Right lobe of liver (tissue), 6 donors: ENCODE measurements around the gene GRAP. TPM values are rescaled to one million over a fixed set of nuclear protein-coding genes. Genes with fewer than 3 reads are reported as not detected.
"Not testable (repeated sequence)": the region's sequence is repeated elsewhere in the genome, so short reads cannot be mapped to it uniquely, and the experiment has no call there.

Experiments used
- ATAC-seq, 4 donors: fragments of 200-7000 bp; cut with Tn5 transposase; one replicate each; pipeline ENCODE4 v1.9.1; 2020; ENCODE audit warnings: mild to moderate bottlenecking in 4 of 4, moderate library complexity in 4 of 4
- DNase-seq, 3 donors: peaks; one replicate each; pipeline ENCODE4 v3.0.0-alpha.2; 2020
- H3K27ac ChIP-seq, 3 donors: fragments of 200-600 bp; one replicate each; pipeline ENCODE4 v1.8.0; 2022
- H3K27me3 ChIP-seq, 2 donors: fragments of 200-600 bp; one replicate each; pipeline ENCODE4 v1.8.0; 2022
- H3K36me3 ChIP-seq, 4 donors: fragments of 200-600 bp; sonication (generic) in 1 of 4; one replicate each; pipeline versions ENCODE4 v1.5.1 to v1.8.0; 2017 to 2022; ENCODE audit warnings: control low read depth in 1 of 4
- H3K4me1 ChIP-seq, 4 donors: fragments of 200-600 bp; sonication (generic) in 1 of 4; one replicate each; pipeline versions ENCODE4 v1.5.1 to v1.8.0; 2017 to 2022; ENCODE audit warnings: control low read depth in 1 of 4
- H3K4me3 ChIP-seq, 3 donors: fragments of 200-600 bp; one replicate each; pipeline ENCODE4 v1.8.0; 2022
- H3K9me3 ChIP-seq, 4 donors: fragments of 200-600 bp; sonication (generic) in 1 of 4; one replicate each; pipeline versions ENCODE4 v1.5.1 to v1.8.0; 2017 to 2022; ENCODE audit warnings: control low read depth in 1 of 4
- POLR2A ChIP-seq: fragments of 450-650 bp; IDR thresholded peaks from one replicate; pipeline ENCODE4 v1.6.1; 2017; ENCODE audit warnings: antibody characterized with exemption, mild to moderate bottlenecking
- WGBS: methylation state at CpG from one replicate; pipeline ENCODE4 v1.1.6; 2018; ENCODE audit warnings: low coverage, low lambda C conversion rate; ENCODE audit not compliant: insufficient coverage; ENCODE audit errors: missing lambda C conversion rate; 5-methylcytosine and 5-hydroxymethylcytosine counted together
- intact Hi-C, 2 donors: fragments of 100-400 bp; cut with DNase I; formaldehyde crosslinking; loops; one replicate each; pipeline versions ENCODE4 v1.11.2 to v1.14.1; 2022
- total RNA-seq, 6 experiments: library from RNA; depleted of rRNA in 2 of 6; stranded (reverse); fragments of >200 nt in 2 of 6; fragmentation: NEBNext Ultra II Directional in 3 of 6; extraction: Animal tissue kit (Norgen Biotek cat#: 25700) in 3 of 6; gene quantifications; one replicate each; pipeline versions ENCODE4 v1.1.0 to v1.2.4, GENCODE V29; 2016 to 2023
- TF ChIP-seq, protein P1 (sequence below), 4 donors: fragments of 200-600 bp in 3 of 4; fragments of 450-650 bp in 1 of 4; IDR thresholded peaks; one replicate each; pipeline versions ENCODE4 v1.5.1 to v1.8.0; 2016 to 2022; ENCODE audit warnings: antibody characterized with exemption in 4 of 4, mild to moderate bottlenecking in 2 of 4
- donor health status: DM: no; HTN: yes; CAD: no.
- donor health status: DM: no; HTN: no; CAD: no.
- donor health status: DM: no; HTN: no; CAD: no.
- donor health status: DM: no; HTN: yes; CAD: no.
- donor health status: DM: no; HTN: yes; CAD: no.

Gene GRAP
- total RNA-seq, 6 experiments from 2014 or later, result 2.6 to 6.1 (median 4.2) TPM

DNA sequence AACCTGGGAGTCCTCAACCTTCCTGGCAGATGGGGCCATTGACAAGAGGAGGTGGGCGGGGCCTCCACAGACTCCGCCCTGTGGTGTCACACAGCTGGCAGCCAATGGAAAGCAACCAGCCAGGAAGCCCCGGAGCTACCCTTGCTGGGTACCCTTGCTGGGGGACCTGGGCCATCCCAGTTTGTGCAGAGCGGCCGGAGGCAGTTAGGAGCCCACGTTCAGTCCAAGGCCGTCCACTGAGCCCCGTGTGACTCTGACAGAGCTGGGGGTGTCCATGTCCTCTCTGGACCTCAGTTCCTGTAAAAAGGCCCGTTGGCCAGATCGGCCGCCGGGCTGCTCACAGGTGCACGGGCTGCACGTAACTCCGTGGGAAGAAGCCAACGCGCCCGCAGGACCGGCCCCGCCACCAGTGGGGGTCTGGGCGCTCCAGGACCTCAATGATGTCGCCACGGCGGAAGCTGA is 25.1 kb downstream of the GRAP start:
- intact Hi-C loops, result no loop called here

DNA sequence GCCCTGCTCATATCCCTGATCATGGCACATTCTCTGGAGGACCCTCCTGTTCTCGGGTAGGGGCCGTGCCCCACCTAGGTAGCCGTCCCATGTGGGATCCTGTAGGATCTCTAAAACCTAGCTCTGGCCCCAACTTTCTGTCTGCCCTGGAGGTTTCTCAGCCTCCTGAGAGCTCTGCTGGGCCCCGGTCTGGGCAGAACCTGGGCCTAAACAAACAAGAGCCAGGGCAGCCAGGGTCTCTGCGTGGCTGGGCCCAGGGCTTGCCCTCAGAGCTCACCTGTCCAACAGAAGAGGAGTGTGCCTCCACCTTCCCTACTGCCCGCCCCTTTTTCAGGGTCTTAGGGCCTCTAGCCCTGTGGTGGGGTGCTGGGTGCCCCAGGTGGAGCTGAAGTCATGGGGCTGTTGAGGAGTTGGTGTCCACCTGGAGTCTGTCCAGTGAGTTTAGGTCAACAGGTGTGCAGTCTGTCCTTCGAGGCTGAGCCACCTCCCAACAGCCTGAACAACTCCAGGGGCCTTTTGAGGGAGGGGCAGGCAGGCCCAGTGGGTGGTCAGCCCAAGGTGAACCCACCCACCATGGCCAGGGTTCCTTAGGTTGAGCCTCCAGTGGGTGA is 25.6 kb downstream of the GRAP start:
- H3K36me3 ChIP-seq, ATAC-seq, H3K4me3 ChIP-seq, H3K27ac ChIP-seq, H3K9me3 ChIP-seq, H3K4me1 ChIP-seq, intact Hi-C loops, H3K27me3 ChIP-seq: not testable (repeated sequence)
- WGBS, result 78% methylated on average over 2 of the region's 7 CpGs
- DNase-seq, result peak in 1 of 3 donors; percentile 30

More for the DNA sequence above, 25.1 kb downstream of the GRAP start:
- peak in 1 of 4 donors; percentile 17 for ATAC-seq
- H3K9me3 ChIP-seq, result no peaks in the 10 kb centered on the region
- WGBS, result 97% methylated on average over 7 of the region's 24 CpGs
- TF ChIP-seq POLR2A, result no peak
- TF ChIP-seq, protein P1, sequence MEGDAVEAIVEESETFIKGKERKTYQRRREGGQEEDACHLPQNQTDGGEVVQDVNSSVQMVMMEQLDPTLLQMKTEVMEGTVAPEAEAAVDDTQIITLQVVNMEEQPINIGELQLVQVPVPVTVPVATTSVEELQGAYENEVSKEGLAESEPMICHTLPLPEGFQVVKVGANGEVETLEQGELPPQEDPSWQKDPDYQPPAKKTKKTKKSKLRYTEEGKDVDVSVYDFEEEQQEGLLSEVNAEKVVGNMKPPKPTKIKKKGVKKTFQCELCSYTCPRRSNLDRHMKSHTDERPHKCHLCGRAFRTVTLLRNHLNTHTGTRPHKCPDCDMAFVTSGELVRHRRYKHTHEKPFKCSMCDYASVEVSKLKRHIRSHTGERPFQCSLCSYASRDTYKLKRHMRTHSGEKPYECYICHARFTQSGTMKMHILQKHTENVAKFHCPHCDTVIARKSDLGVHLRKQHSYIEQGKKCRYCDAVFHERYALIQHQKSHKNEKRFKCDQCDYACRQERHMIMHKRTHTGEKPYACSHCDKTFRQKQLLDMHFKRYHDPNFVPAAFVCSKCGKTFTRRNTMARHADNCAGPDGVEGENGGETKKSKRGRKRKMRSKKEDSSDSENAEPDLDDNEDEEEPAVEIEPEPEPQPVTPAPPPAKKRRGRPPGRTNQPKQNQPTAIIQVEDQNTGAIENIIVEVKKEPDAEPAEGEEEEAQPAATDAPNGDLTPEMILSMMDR (IDR thresholded peaks at IDR 0.05), result no peak
- no peaks in the 10 kb centered on the region for H3K27me3 ChIP-seq
- peak in 1 of 3 donors; percentile 55 for DNase-seq
- no peak overlapping the region for H3K4me3 ChIP-seq
- H3K36me3 ChIP-seq, result no peaks in the 10 kb centered on the region
- no peaks in the 10 kb centered on the region for H3K4me1 ChIP-seq
- H3K27ac ChIP-seq, result no peak overlapping the region

DNA sequence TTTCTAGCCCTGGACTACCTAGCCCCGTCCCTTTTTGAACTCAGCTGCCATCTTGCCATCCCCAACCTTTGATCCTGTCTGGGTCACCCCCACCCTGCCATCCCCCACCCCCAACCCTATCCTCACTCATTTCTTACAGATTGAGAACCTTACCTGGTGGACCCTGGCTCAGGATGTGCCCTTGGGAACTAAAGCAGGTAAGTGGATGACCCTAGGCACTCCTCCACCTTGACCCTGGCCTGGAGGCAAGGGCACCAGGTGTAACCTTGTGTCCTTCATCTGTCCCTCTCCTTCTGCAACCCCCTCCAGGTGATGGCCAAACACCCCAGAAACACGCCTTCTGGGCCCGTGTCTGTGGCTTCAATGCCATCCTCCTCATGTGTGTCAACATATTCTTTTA is 26.7 kb downstream of the GRAP start:
- H3K9me3 ChIP-seq, result no peaks in the 10 kb centered on the region
- no peak overlapping the region for H3K4me3 ChIP-seq
- WGBS, result 100% methylated on average over 1 of the region's 3 CpGs
- ATAC-seq, result no peak
- H3K36me3 ChIP-seq, result no peaks in the 10 kb centered on the region
- no peaks in the 10 kb centered on the region for H3K27me3 ChIP-seq
- intact Hi-C loops, result no loop called here
- no peak overlapping the region for H3K27ac ChIP-seq
- peak in 2 of 3 donors; percentile 3 to 7 for DNase-seq
- TF ChIP-seq, protein P1 (IDR thresholded peaks at IDR 0.05), result no peak
- no peak for TF ChIP-seq POLR2A
- no peaks in the 10 kb centered on the region for H3K4me1 ChIP-seq

DNA sequence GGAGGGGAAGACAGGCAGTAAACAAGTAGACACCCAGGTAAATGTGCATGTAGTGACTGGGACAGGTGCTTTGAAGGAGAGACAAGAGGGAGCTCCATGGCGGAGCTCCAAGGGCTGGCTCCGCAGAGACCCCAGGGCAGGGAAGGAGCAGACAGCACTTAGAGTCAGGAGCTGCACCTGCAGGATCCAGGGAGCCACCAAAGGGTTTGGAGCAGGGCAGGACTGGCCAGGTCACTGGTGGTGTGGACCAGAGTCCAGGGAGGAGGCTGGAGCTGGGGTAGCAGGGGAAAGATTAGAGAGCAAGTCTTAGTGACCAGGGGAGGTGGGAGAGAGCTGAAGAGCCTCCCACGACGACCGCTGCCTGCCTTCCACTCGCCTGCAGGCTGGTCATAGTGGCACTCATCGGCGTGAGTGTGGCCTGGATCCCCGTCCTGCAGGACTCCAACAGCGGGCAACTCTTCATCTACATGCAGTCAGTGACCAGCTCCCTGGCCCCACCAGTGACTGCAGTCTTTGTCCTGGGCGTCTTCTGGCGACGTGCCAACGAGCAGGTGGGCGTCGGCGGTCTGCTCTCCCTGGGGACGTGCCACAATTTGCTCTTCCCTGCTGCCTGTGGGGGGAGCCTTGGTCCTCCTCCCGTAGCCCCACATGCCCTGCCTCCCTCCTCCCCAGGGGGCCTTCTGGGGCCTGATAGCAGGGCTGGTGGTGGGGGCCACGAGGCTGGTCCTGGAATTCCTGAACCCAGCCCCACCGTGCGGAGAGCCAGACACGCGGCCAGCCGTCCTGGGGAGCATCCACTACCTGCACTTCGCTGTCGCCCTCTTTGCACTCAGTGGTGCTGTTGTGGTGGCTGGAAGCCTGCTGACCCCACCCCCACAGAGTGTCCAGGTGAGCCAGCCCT is 27.5 kb downstream of the GRAP start:
- no peak overlapping the region for H3K4me3 ChIP-seq
- no peaks in the 10 kb centered on the region for H3K4me1 ChIP-seq
- DNase-seq (peak in 2 of 3 donors; percentile 35 to 60), ATAC-seq (peak in 2 of 4 donors; percentile 4 to 12)
- no peaks in the 10 kb centered on the region for H3K9me3 ChIP-seq
- H3K36me3 ChIP-seq, result no peaks in the 10 kb centered on the region
- TF ChIP-seq, protein P1 (IDR thresholded peaks at IDR 0.05), result no peak
- TF ChIP-seq POLR2A, result no peak
- no peaks in the 10 kb centered on the region for H3K27me3 ChIP-seq
- no CpG with 5 or more reads among the region's 27 CpGs for WGBS
- intact Hi-C loops, result no loop called here
- no peak overlapping the region for H3K27ac ChIP-seq

DNA sequence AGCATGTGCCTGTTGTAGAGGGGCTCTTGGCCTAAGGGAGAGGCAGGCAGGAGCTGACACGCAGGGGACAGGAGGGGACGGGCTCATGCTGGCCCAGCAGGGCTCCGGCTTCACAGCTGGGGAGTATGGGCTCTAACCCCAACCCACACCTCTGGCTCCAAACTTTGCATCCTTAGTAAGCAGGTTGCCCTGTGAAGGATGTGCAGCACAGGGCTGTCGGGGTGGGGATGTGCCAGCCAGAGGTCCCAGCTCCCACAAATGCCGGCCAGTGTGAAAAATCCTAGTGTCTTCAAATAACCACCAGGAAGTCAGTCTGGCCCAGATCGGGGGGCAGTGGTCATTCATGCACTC is 28.2 kb downstream of the GRAP start:
- WGBS, result 80% methylated on average over 1 of the region's 6 CpGs
- no peak overlapping the region for H3K4me3 ChIP-seq
- no peaks in the 10 kb centered on the region for H3K27me3 ChIP-seq
- H3K27ac ChIP-seq, result no peak overlapping the region
- TF ChIP-seq POLR2A, result no peak
- TF ChIP-seq, protein P1 (IDR thresholded peaks at IDR 0.05), result no peak
- no peaks in the 10 kb centered on the region for H3K36me3 ChIP-seq
- H3K4me1 ChIP-seq, result no peaks in the 10 kb centered on the region
- DNase-seq, result peak in 2 of 3 donors; percentile 14 to 44
- intact Hi-C loops, result no loop called here
- ATAC-seq, result no peak
- H3K9me3 ChIP-seq, result no peaks in the 10 kb centered on the region
